GM19193 (cell line): Measurements from ENCODE around the gene CATSPERB.

ENCODE experiments used
- POLR2A ChIP-seq: IDR thresholded peaks from 4 replicates; pipeline ENCODE4 v1.6.1; 2011; ENCODE audit not compliant: insufficient read depth, insufficient read length; ENCODE audit errors: extremely low read depth

The CATSPERB gene

GRCh38 chr14:91624757-91625156 lies 107.1 kb downstream of the CATSPERB start:
- no peak for TF ChIP-seq POLR2A

GRCh38 chr14:91614187-91614586 lies 117.7 kb downstream of the CATSPERB start:
- TF ChIP-seq POLR2A = no peak

- no peak for TF ChIP-seq POLR2A
These were observed 118.3 kb downstream of the CATSPERB start for GRCh38 chr14:91613459-91614112.

- TF ChIP-seq POLR2A = no peak
These were observed 120.4 kb downstream of the CATSPERB start for GRCh38 chr14:91611528-91611927.

- no peak for TF ChIP-seq POLR2A
These were observed 122.7 kb downstream of the CATSPERB start for GRCh38 chr14:91609161-91609560.

GRCh38 chr14:91607322-91608047 lies 124.4 kb downstream of the CATSPERB start:
- TF ChIP-seq POLR2A = no peak

GRCh38 chr14:91606851-91607250 lies 125.0 kb downstream of the CATSPERB start:
- no peak for TF ChIP-seq POLR2A

GRCh38 chr14:91599994-91600393 lies 131.9 kb downstream of the CATSPERB start:
- no peak for TF ChIP-seq POLR2A

- no peak for TF ChIP-seq POLR2A
These were observed 136.2 kb downstream of the CATSPERB start for GRCh38 chr14:91595736-91596135.

- no peak for TF ChIP-seq POLR2A
These were observed 145.5 kb downstream of the CATSPERB start for GRCh38 chr14:91586410-91586809.

GRCh38 chr14:91585856-91586255 lies 146.0 kb downstream of the CATSPERB start:
- no peak for TF ChIP-seq POLR2A

- no peak for TF ChIP-seq POLR2A
These were observed 149.1 kb downstream of the CATSPERB start for GRCh38 chr14:91582761-91583160.

GRCh38 chr14:91580876-91581577 lies 150.9 kb downstream of the CATSPERB start:
- no peak for TF ChIP-seq POLR2A

- TF ChIP-seq POLR2A = no peak
These were observed 154.2 kb downstream of the CATSPERB start for GRCh38 chr14:91577632-91578233.

GRCh38 chr14:91575469-91576208 lies 156.2 kb downstream of the CATSPERB start:
- TF ChIP-seq POLR2A = no peak
